Measurements from ENCODE around the gene CEBPA. TPM values are rescaled to one million over a fixed set of nuclear protein-coding genes. Genes with fewer than 3 reads are reported as not detected.

CEBPA gene
- total and polyA plus RNA-seq, 10 of the 15 experiments (the other 5 are each of a cell fraction or from before 2014, with no cell fraction given): 0.04 to 0.36 (median 0.13) TPM; not detected in 4

GRCh38 chr19:33256261-33256660, 46.1 kb downstream of the CEBPA start:
- SMC1A ChIA-PET (ENCODE audit: uncharacterized antibody, unreplicated experiment): no interaction called here

More at GRCh38 chr19:33256261-33256660, 46.1 kb downstream of the CEBPA start:
- Histone ChIP-seq H3K4me3 (no peak overlapping the region), H3K79me2 (ENCODE audit: control insufficient read depth, insufficient read depth, low read length) (no peaks in the 10 kb centered on the region), H4K20me1 (ENCODE audit: control insufficient read depth, insufficient read depth) (no peaks in the 10 kb centered on the region), H3K36me3 (ENCODE audit: control insufficient read depth in 2 of 2, insufficient read depth in 2 of 2, low read length in 1 of 2) (no peaks in the 10 kb centered on the region), H3K4me1 (ENCODE audit: control insufficient read depth, insufficient read depth, low read length) (peaks cover 3% of the 10 kb centered on the region), H3K4me2 (ENCODE audit: control insufficient read depth, insufficient read depth) (no peak overlapping the region), H3K27ac (ENCODE audit: control insufficient read depth, insufficient read depth) (no peak overlapping the region), H3K9ac (ENCODE audit: control insufficient read depth, insufficient read depth, low read length) (no peak overlapping the region), H2AFZ (ENCODE audit: control insufficient read depth, low read depth, low read length) (no peak overlapping the region), H3K27me3 (replicated peaks in 1 of 2; ENCODE audit: control insufficient read depth in 2 of 2, insufficient read depth in 2 of 2, low read length in 1 of 2) (no peaks in the 10 kb centered on the region), H3K9me3 (replicated peaks; ENCODE audit: control insufficient read depth, insufficient read depth, low read length) (no peaks in the 10 kb centered on the region)
- no TSS peak for BruUV-seq (replicated peaks)
- DNase-seq (ENCODE audit: low read depth, low spot score) (no peak), ATAC-seq (no peak), FAIRE-seq (no peak)
- ChIA-PET RAD21 (ENCODE audit: unreplicated experiment) (no interaction called here), CTCF (no interaction called here), POLR2A (no interaction called here)
- intact Hi-C loops (cut with micrococcal nuclease; ENCODE audit: unreplicated experiment): no loop called here
- in situ Hi-C loops (cut with MboI): no loop called here
- WGBS (ENCODE audit: insufficient coverage, insufficient replicate concordance, low lambda C conversion rate, missing lambda C conversion rate): 22% methylated on average over 7 of the region's 7 CpGs
- TF ChIP-seq SIN3A (IDR thresholded peaks at IDR 0.05; ENCODE audit: low read depth, low read length) (no peak), POLR2A (IDR thresholded peaks at IDR 0.05; ENCODE audit: low read depth, low read length) (no peak), MLLT1 (IDR thresholded peaks at IDR 0.05) (no peak), PBX3 (IDR thresholded peaks at IDR 0.05; ENCODE audit: insufficient replicate concordance, low read depth, low read length) (no peak), ETV6 (conservative IDR thresholded peaks at IDR 0.05 in 1 of 2, IDR thresholded peaks at IDR 0.05 in 1 of 2; ENCODE audit: borderline replicate concordance in 1 of 2, low read depth in 1 of 2) (no peak), MEF2B (IDR thresholded peaks at IDR 0.05; ENCODE audit: partially characterized antibody, poor library complexity, severe bottlenecking) (no peak), EP300 (IDR thresholded peaks at IDR 0.05; ENCODE audit: borderline replicate concordance in 1 of 2, control insufficient read depth in 1 of 2, low read depth in 2 of 2, low read length in 2 of 2) (no peak), ATF3 (IDR thresholded peaks at IDR 0.05; ENCODE audit: borderline replicate concordance, extremely low read depth, low read depth, low read length) (no peak), ATF2 (IDR thresholded peaks at IDR 0.05; ENCODE audit: low read length) (no peak), SRF (IDR thresholded peaks at IDR 0.05; ENCODE audit: low read depth in 2 of 2, low read length in 2 of 2) (no peak), LARP7 (IDR thresholded peaks at IDR 0.05) (no peak), BRCA1 (IDR thresholded peaks at IDR 0.05; ENCODE audit: low read depth, low read length) (no peak), RUNX3 (IDR thresholded peaks at IDR 0.05; ENCODE audit: low read length) (no peak), TCF7 (IDR thresholded peaks at IDR 0.05; ENCODE audit: borderline replicate concordance) (no peak), GABPA (IDR thresholded peaks at IDR 0.05; ENCODE audit: low read depth) (no peak)

Measured in GM12878 (cell line).